Activated T-helper 17 cell treated with anti-CD3 and anti-CD28 coated beads, Interleukin-2, amount 50 U/mL, for 72 hours (primary cell): ENCODE results near the gene SGK1. TPM values are rescaled to one million over a fixed set of nuclear protein-coding genes. Genes with fewer than 3 reads are reported as not detected.
"Not testable (repeated sequence)": the region's sequence is repeated elsewhere in the genome, so short reads cannot be mapped to it uniquely, and the experiment has no call there.

ENCODE experiments used
- ATAC-seq: fragments of 150-1000 bp; cut with Tn5 transposase; replicated peaks from 2 replicates; pipeline ENCODE4 v1.10.0; 2021; ENCODE audit warnings: mild to moderate bottlenecking, moderate library complexity
- H3K27ac Mint-ChIP-seq: one replicate; pipeline ENCODE4 v1.8.0; 2022; ENCODE audit warnings: mixed read lengths
- H3K27me3 Mint-ChIP-seq: one replicate; pipeline ENCODE4 v1.8.0; 2022; ENCODE audit warnings: mixed read lengths
- H3K36me3 Mint-ChIP-seq: one replicate; pipeline ENCODE4 v1.8.0; 2022; ENCODE audit warnings: low read depth, mild to moderate bottlenecking, mixed read lengths
- H3K4me1 Mint-ChIP-seq: one replicate; pipeline ENCODE4 v1.8.0; 2022; ENCODE audit warnings: mixed read lengths
- H3K4me3 Mint-ChIP-seq: one replicate; pipeline ENCODE4 v1.8.0; 2022; ENCODE audit warnings: mild to moderate bottlenecking, mixed read lengths
- H3K9me3 Mint-ChIP-seq: one replicate; pipeline ENCODE4 v1.8.0; 2022; ENCODE audit warnings: mixed read lengths
- total RNA-seq, 2 donors: library from RNA; stranded (reverse); gene quantifications; one replicate each; pipeline ENCODE4 v1.2.3, GENCODE V29; 2022

Gene SGK1
- total RNA-seq, 2 donors from 2014 or later = 29.7 to 51.5 TPM

GRCh38 chr6:134303891-134304290 is 14.0 kb downstream of the SGK1 start:
- Mint-ChIP-seq H3K36me3 (no peaks in the 10 kb centered on the region), H3K27me3 (no peaks in the 10 kb centered on the region), H3K9me3 (no peaks in the 10 kb centered on the region), H3K4me3 (no peak overlapping the region), H3K27ac (no peak overlapping the region), H3K4me1 (peaks cover 10% of the 10 kb centered on the region)
- ATAC-seq = no peak

GRCh38 chr6:134299236-134299635 is 18.7 kb downstream of the SGK1 start:
- Mint-ChIP-seq H3K9me3 (no peaks in the 10 kb centered on the region), H3K27me3 (no peaks in the 10 kb centered on the region), H3K27ac (peak overlapping the region; percentile 56), H3K4me1 (peaks cover 4% of the 10 kb centered on the region), H3K4me3 (no peak overlapping the region), H3K36me3 (no peaks in the 10 kb centered on the region)
- no peak for ATAC-seq

- H3K36me3 Mint-ChIP-seq = no peaks in the 10 kb centered on the region
- H3K27me3 Mint-ChIP-seq = no peaks in the 10 kb centered on the region
- no peak for ATAC-seq
- peaks cover 4% of the 10 kb centered on the region for H3K4me1 Mint-ChIP-seq
- no peak overlapping the region for H3K4me3 Mint-ChIP-seq
- H3K27ac Mint-ChIP-seq = no peak overlapping the region
- no peaks in the 10 kb centered on the region for H3K9me3 Mint-ChIP-seq
Observed at GRCh38 chr6:134296762-134297161, 21.1 kb downstream of the SGK1 start.

- ATAC-seq = no peak
- Mint-ChIP-seq H3K4me1 (peaks cover 4% of the 10 kb centered on the region), H3K36me3 (no peaks in the 10 kb centered on the region), H3K4me3 (no peak overlapping the region), H3K27me3 (no peaks in the 10 kb centered on the region), H3K27ac (no peak overlapping the region), H3K9me3 (no peaks in the 10 kb centered on the region)
Observed at GRCh38 chr6:134295953-134296553, 21.9 kb downstream of the SGK1 start.

- no peaks in the 10 kb centered on the region for H3K27me3 Mint-ChIP-seq
- H3K9me3 Mint-ChIP-seq = no peaks in the 10 kb centered on the region
- ATAC-seq = no peak
Observed at GRCh38 chr6:134293659-134294161, 24.2 kb downstream of the SGK1 start.

GRCh38 chr6:134291156-134291555 is 26.8 kb downstream of the SGK1 start:
- Mint-ChIP-seq H3K27ac (no peak overlapping the region), H3K4me1 (peaks cover 16% of the 10 kb centered on the region), H3K36me3 (no peaks in the 10 kb centered on the region), H3K27me3 (no peaks in the 10 kb centered on the region), H3K9me3 (no peaks in the 10 kb centered on the region), H3K4me3 (no peak overlapping the region)
- no peak for ATAC-seq

More at GRCh38 chr6:134293659-134294161, 24.2 kb downstream of the SGK1 start:
- H3K4me3 Mint-ChIP-seq = no peak overlapping the region
- no peak overlapping the region for H3K27ac Mint-ChIP-seq
- H3K4me1 Mint-ChIP-seq = peaks cover 6% of the 10 kb centered on the region
- H3K36me3 Mint-ChIP-seq = no peaks in the 10 kb centered on the region

GRCh38 chr6:134289204-134289575 is 28.7 kb downstream of the SGK1 start:
- Mint-ChIP-seq H3K36me3 (no peaks in the 10 kb centered on the region), H3K4me3 (peak overlapping the region; percentile 61), H3K4me1 (peaks cover 16% of the 10 kb centered on the region), H3K27me3 (no peaks in the 10 kb centered on the region), H3K27ac (peak overlapping the region; percentile 94), H3K9me3 (no peaks in the 10 kb centered on the region)
- ATAC-seq = no peak

- Mint-ChIP-seq H3K4me1 (peaks cover 16% of the 10 kb centered on the region), H3K4me3 (peak overlapping the region; percentile 61), H3K27ac (peak overlapping the region; percentile 94), H3K9me3 (no peaks in the 10 kb centered on the region), H3K36me3 (no peaks in the 10 kb centered on the region), H3K27me3 (no peaks in the 10 kb centered on the region)
- peak; percentile 87 for ATAC-seq
Observed at GRCh38 chr6:134288538-134289203, 29.2 kb downstream of the SGK1 start.

- H3K4me3 Mint-ChIP-seq = peak overlapping the region; percentile 61
- H3K9me3 Mint-ChIP-seq = no peaks in the 10 kb centered on the region
- no peaks in the 10 kb centered on the region for H3K27me3 Mint-ChIP-seq
- H3K27ac Mint-ChIP-seq = peak overlapping the region; percentile 94
- ATAC-seq = peak; percentile 4
- no peaks in the 10 kb centered on the region for H3K36me3 Mint-ChIP-seq
- peaks cover 16% of the 10 kb centered on the region for H3K4me1 Mint-ChIP-seq
Observed at GRCh38 chr6:134287859-134288537, 29.9 kb downstream of the SGK1 start.

- H3K4me3 Mint-ChIP-seq = no peak overlapping the region
- peaks cover 1% of the 10 kb centered on the region for H3K4me1 Mint-ChIP-seq
- ATAC-seq = no peak
- no peak overlapping the region for H3K27ac Mint-ChIP-seq
- no peaks in the 10 kb centered on the region for H3K36me3 Mint-ChIP-seq
- no peaks in the 10 kb centered on the region for H3K9me3 Mint-ChIP-seq
- H3K27me3 Mint-ChIP-seq = no peaks in the 10 kb centered on the region
Observed at GRCh38 chr6:134282816-134283215, 35.1 kb downstream of the SGK1 start.

- Mint-ChIP-seq H3K4me3 (no peak overlapping the region), H3K4me1 (peaks cover 4% of the 10 kb centered on the region), H3K36me3 (no peaks in the 10 kb centered on the region), H3K27ac (no peak overlapping the region), H3K9me3 (no peaks in the 10 kb centered on the region), H3K27me3 (no peaks in the 10 kb centered on the region)
- ATAC-seq = no peak
Observed at GRCh38 chr6:134281388-134281787, 36.5 kb downstream of the SGK1 start.

GRCh38 chr6:134278000-134278399 is 39.9 kb downstream of the SGK1 start:
- Mint-ChIP-seq H3K9me3 (peaks cover 4% of the 10 kb centered on the region), H3K4me1 (peaks cover 4% of the 10 kb centered on the region), H3K36me3 (no peaks in the 10 kb centered on the region), H3K27me3 (no peaks in the 10 kb centered on the region), H3K4me3 (no peak overlapping the region), H3K27ac (no peak overlapping the region)
- no peak for ATAC-seq

GRCh38 chr6:134276891-134277377 is 41.0 kb downstream of the SGK1 start:
- H3K36me3 Mint-ChIP-seq, H3K9me3 Mint-ChIP-seq, H3K27me3 Mint-ChIP-seq: not testable (repeated sequence)
- Mint-ChIP-seq H3K27ac (peak overlapping the region; percentile 83), H3K4me3 (peak overlapping the region; percentile 42), H3K4me1 (peaks cover 10% of the 10 kb centered on the region)
- ATAC-seq = peak; percentile 60

GRCh38 chr6:134272374-134272773 is 45.5 kb downstream of the SGK1 start:
- H3K36me3 Mint-ChIP-seq = no peaks in the 10 kb centered on the region
- no peaks in the 10 kb centered on the region for H3K27me3 Mint-ChIP-seq
- peak overlapping the region; percentile 25 for H3K27ac Mint-ChIP-seq
- peaks cover 4% of the 10 kb centered on the region for H3K9me3 Mint-ChIP-seq
- H3K4me3 Mint-ChIP-seq = no peak overlapping the region
- ATAC-seq = no peak
- H3K4me1 Mint-ChIP-seq = peaks cover 8% of the 10 kb centered on the region

GRCh38 chr6:134267917-134268361 is 50.0 kb downstream of the SGK1 start:
- peaks cover 6% of the 10 kb centered on the region for H3K4me1 Mint-ChIP-seq
- H3K36me3 Mint-ChIP-seq = no peaks in the 10 kb centered on the region
- no peaks in the 10 kb centered on the region for H3K9me3 Mint-ChIP-seq
- no peak overlapping the region for H3K4me3 Mint-ChIP-seq
- H3K27ac Mint-ChIP-seq = no peak overlapping the region
- H3K27me3 Mint-ChIP-seq = no peaks in the 10 kb centered on the region
- ATAC-seq = no peak
